ENCODE measurements around the gene PRR12.

The PRR12 gene

GRCh38 chr19:49669516-49669915 lies 78.5 kb downstream of the PRR12 start:
- DNase-seq, result peak; percentile 54 to 73

DNA sequence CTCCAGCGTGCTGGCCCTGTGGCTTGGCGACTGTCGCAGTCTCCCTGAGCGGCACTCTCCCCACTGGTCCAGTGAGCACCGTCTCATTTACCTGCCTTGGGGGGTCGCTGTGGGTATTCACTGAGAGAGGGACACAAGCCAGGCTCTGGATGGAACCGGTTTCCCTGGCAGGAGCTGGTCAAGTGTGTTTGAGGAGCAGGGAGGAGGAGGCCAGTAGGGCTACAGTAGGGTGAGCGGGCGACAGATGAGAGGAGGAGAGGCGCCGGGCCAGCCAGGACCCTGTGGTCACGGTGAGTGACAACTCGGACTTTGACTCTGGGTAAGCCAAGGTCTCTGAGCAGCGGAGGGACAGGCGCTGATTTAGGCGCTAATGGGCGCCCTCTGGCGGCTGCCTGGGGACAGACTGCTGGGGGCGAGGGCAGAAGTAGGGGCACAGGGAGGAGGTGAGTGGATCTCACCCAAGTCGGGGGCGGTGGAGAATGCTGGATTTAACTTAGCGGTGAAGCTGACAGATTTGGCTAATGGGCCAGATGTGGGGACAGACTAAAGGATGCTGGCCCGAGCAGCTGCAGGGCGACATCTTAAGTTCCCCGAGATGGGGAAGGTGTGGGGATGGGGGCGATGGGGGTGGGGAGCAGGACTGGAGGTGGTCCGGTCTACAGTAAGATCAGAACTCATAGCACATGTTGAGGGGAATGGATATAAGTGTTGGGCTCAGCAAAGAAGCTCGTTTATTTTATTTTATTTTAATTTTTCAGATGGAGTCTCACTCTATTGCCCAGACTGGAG lies 81.3 kb downstream of the PRR12 start:
- peak; percentile 37 to 83 for DNase-seq
